ENCODE measurements around the gene RASA1. TPM values are rescaled to one million over a fixed set of nuclear protein-coding genes. Genes with fewer than 3 reads are reported as not detected.

RASA1 gene
- total RNA-seq, 4 donors from 2014 or later: 23.8 to 27.2 (median 26.0) TPM

- TF ChIP-seq POLR2A (IDR thresholded peaks at IDR 0.05) (no peak), POLR2AphosphoS5 (IDR thresholded peaks at IDR 0.05) (no peak), CTCF (IDR thresholded peaks at IDR 0.05) (no peak), EP300 (IDR thresholded peaks at IDR 0.05) (no peak)
- no peak for ATAC-seq
- peaks cover 0 to 88% of the 10 kb centered on the region in 2 donors for H3K36me3 ChIP-seq
- no peak overlapping the region for H3K27ac ChIP-seq
- 89 to 94% methylated on average over 13 to 14 of the region's 14 CpGs for WGBS, 2 donors (ENCODE audit: low coverage in 1 of 2)
- H3K9me3 ChIP-seq: no peaks in the 10 kb centered on the region
- H3K4me3 ChIP-seq: no peak overlapping the region
- no peaks in the 10 kb centered on the region for H3K27me3 ChIP-seq
- H3K4me1 ChIP-seq: peaks cover 10 to 35% (median 10%) of the 10 kb centered on the region in 3 donors
These were observed 121.8 kb downstream of the RASA1 start for GRCh38 chr5:87389296-87390034.

GRCh38 chr5:87390075-87390474 lies 122.4 kb downstream of the RASA1 start:
- peaks cover 0 to 88% of the 10 kb centered on the region in 2 donors for H3K36me3 ChIP-seq
- WGBS, 2 donors (ENCODE audit: low coverage in 1 of 2): 93% methylated on average over 3 of the region's 3 CpGs

GRCh38 chr5:87390576-87391199 lies 123.0 kb downstream of the RASA1 start:
- peaks cover 10 to 41% (median 13%) of the 10 kb centered on the region in 3 donors for H3K4me1 ChIP-seq
- no peak for ATAC-seq
- no peaks in the 10 kb centered on the region for H3K27me3 ChIP-seq
- H3K4me3 ChIP-seq: no peak overlapping the region
- 54 to 61% methylated on average over 5 of the region's 5 CpGs for WGBS, 2 donors (ENCODE audit: low coverage in 1 of 2)
- peaks cover 0 to 92% of the 10 kb centered on the region in 2 donors for H3K36me3 ChIP-seq
- peak overlapping the region in 2 of 4 donors; percentile 3 to 29 for H3K27ac ChIP-seq
- no peaks in the 10 kb centered on the region for H3K9me3 ChIP-seq
- no peak for TF ChIP-seq CTCF (IDR thresholded peaks at IDR 0.05)
- TF ChIP-seq POLR2A (IDR thresholded peaks at IDR 0.05): no peak
- TF ChIP-seq POLR2AphosphoS5 (IDR thresholded peaks at IDR 0.05): no peak
- no peak for TF ChIP-seq EP300 (IDR thresholded peaks at IDR 0.05)

More at GRCh38 chr5:87390075-87390474, 122.4 kb downstream of the RASA1 start:
- no peak for ATAC-seq
- Histone ChIP-seq H3K4me3 (no peak overlapping the region), H3K9me3 (no peaks in the 10 kb centered on the region), H3K27ac (no peak overlapping the region), H3K27me3 (no peaks in the 10 kb centered on the region), H3K4me1 (peaks cover 10 to 41% (median 13%) of the 10 kb centered on the region in 3 donors)
- TF ChIP-seq EP300 (IDR thresholded peaks at IDR 0.05) (no peak), CTCF (IDR thresholded peaks at IDR 0.05) (no peak), POLR2AphosphoS5 (IDR thresholded peaks at IDR 0.05) (no peak), POLR2A (IDR thresholded peaks at IDR 0.05) (no peak)

GRCh38 chr5:87392170-87392569 lies 124.5 kb downstream of the RASA1 start:
- Histone ChIP-seq H3K27me3 (no peaks in the 10 kb centered on the region), H3K27ac (peak overlapping the region in 3 of 4 donors; percentile 58 to 63 (median 63)), H3K4me3 (no peak overlapping the region), H3K9me3 (no peaks in the 10 kb centered on the region), H3K36me3 (peaks cover 0 to 92% of the 10 kb centered on the region in 2 donors), H3K4me1 (peaks cover 10 to 41% (median 13%) of the 10 kb centered on the region in 3 donors)
- TF ChIP-seq EP300 (IDR thresholded peaks at IDR 0.05): no peak
- ATAC-seq: no peak
- 67 to 86% methylated on average over 1 of the region's 1 CpG for WGBS, 2 donors (ENCODE audit: low coverage in 1 of 2)

- Histone ChIP-seq H3K9me3 (no peaks in the 10 kb centered on the region), H3K27me3 (no peaks in the 10 kb centered on the region), H3K36me3 (peaks cover 2 to 92% of the 10 kb centered on the region in 2 donors), H3K4me3 (no peak overlapping the region), H3K27ac (peak overlapping the region in 3 of 4 donors; percentile 58 to 63 (median 63)), H3K4me1 (peaks cover 10 to 41% (median 13%) of the 10 kb centered on the region in 3 donors)
- TF ChIP-seq POLR2AphosphoS5 (IDR thresholded peaks at IDR 0.05) (no peak), POLR2A (IDR thresholded peaks at IDR 0.05) (no peak), EP300 (IDR thresholded peaks at IDR 0.05) (no peak), CTCF (IDR thresholded peaks at IDR 0.05) (no peak)
- ATAC-seq: no peak
- 39 to 41% methylated on average over 3 to 4 of the region's 4 CpGs for WGBS, 2 donors (ENCODE audit: low coverage in 1 of 2)
These were observed 125.1 kb downstream of the RASA1 start for GRCh38 chr5:87392801-87393200.
